Prostate gland (tissue), 2 donors: ENCODE measurements around the gene SHC4. TPM values are rescaled to one million over a fixed set of nuclear protein-coding genes. Genes with fewer than 3 reads are reported as not detected.

Experiments
- DNase-seq: peaks from one replicate; pipeline ENCODE4 v3.0.0-alpha.2; 2019; ENCODE audit warnings: low spot score
- H3K27ac ChIP-seq, 2 donors: fragments of 200-600 bp; sonication (generic); 2 replicates each; pipeline ENCODE4 v1.5.1; 2017 to 2019
- H3K27me3 ChIP-seq: fragments of 200-600 bp; sonication (generic); replicated peaks from 2 replicates; pipeline ENCODE4 v1.5.1; 2019; ENCODE audit not compliant: insufficient read depth
- H3K36me3 ChIP-seq, 2 donors: fragments of 200-600 bp; sonication (generic); 1 replicate in 1 of 2; 2 replicates in 1 of 2; pipeline versions ENCODE4 v1.5.1 to v1.8.1; 2017 to 2019
- H3K4me1 ChIP-seq: fragments of 200-600 bp; sonication (generic); replicated peaks from 2 replicates; pipeline ENCODE4 v1.5.1; 2019
- H3K4me3 ChIP-seq, 2 donors: fragments of 200-600 bp; sonication (generic); 2 replicates each; pipeline ENCODE4 v1.5.1; 2017 to 2019
- H3K9me3 ChIP-seq: fragments of 200-600 bp; sonication (generic); 2 replicates; pipeline ENCODE4 v1.5.1; 2017
- POLR2A ChIP-seq: fragments of 450-650 bp; IDR thresholded peaks from one replicate; pipeline ENCODE4 v1.6.1; 2016; ENCODE audit warnings: antibody characterized with exemption, mild to moderate bottlenecking
- POLR2AphosphoS5 ChIP-seq: sonication (generic); formaldehyde crosslinking; IDR thresholded peaks from one replicate; pipeline ENCODE4 v1.6.1; 2017; ENCODE audit warnings: antibody characterized with exemption
- WGBS: methylation state at CpG from one replicate; pipeline ENCODE4 v1.1.5; 2018; 5-methylcytosine and 5-hydroxymethylcytosine counted together
- intact Hi-C: fragments of 100-400 bp; cut with DNase I; formaldehyde crosslinking; loops from one replicate; pipeline ENCODE4 v1.14.2; 2022
- total RNA-seq, 2 donors: library from RNA; depleted of rRNA; stranded (reverse); fragments of >200 nt; gene quantifications; one replicate each; pipeline ENCODE4 v1.1.0, GENCODE V29; 2016
- TF ChIP-seq, protein P1 (sequence below), 4 experiments: fragments of 200-600 bp in 2 of 4; fragments of 450-650 bp in 2 of 4; sonication (generic) in 2 of 4; IDR thresholded peaks; 1 replicate in 3 of 4; 2 replicates in 1 of 4; pipeline ENCODE4 v1.5.1; 2016 to 2019; ENCODE audit warnings: antibody characterized with exemption in 4 of 4, mild to moderate bottlenecking in 2 of 4, moderate library complexity in 2 of 4

The SHC4 gene
- total RNA-seq, 2 donors from 2014 or later: 0.27 to 45.0 TPM

DNA sequence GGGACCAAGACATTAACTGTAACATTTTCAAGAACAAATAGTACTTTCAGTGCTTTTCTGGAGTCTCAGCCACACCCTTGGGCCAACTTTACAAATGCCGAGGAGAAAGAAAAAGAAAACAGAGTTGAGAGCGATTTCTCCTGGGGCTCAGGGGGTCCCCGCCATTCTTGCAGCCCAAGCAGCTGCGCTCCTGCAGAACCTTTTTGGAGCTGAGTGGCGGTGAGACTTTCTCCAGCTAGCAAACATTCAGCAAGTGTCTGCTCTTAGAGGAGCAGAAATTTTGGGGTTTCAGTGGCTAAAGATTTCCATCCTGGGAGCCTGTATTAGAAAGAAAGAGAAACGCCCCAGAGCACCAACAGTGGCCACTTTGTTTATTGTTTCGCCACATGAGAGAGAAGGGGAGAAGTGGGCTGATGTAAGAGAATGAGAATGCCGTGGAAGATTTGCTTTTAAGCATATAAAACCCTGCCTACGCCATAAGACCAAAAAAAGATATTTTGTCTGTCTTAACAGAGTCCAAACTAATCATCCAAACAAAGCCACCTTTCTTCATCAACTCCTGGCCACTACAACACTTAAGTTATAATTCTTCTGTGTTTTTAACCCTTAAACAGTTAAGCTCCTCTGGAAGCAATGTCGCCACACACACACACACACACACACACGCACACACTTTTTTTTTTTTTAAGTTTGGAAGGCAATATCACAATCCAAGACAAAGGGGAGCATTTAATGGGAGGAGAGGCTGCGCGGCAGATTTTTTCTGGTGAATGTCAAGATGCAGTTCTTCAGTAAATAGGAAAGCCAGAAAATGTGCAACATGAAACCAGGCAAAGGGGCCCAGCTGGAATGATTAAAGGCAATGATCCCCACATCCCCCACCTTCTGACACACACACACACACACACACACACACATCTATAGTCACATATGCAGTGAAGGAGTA is 66.6 kb downstream of the SHC4 start:
- no peak for DNase-seq
- TF ChIP-seq POLR2AphosphoS5 (no peak), POLR2A (no peak)
- TF ChIP-seq, protein P1, sequence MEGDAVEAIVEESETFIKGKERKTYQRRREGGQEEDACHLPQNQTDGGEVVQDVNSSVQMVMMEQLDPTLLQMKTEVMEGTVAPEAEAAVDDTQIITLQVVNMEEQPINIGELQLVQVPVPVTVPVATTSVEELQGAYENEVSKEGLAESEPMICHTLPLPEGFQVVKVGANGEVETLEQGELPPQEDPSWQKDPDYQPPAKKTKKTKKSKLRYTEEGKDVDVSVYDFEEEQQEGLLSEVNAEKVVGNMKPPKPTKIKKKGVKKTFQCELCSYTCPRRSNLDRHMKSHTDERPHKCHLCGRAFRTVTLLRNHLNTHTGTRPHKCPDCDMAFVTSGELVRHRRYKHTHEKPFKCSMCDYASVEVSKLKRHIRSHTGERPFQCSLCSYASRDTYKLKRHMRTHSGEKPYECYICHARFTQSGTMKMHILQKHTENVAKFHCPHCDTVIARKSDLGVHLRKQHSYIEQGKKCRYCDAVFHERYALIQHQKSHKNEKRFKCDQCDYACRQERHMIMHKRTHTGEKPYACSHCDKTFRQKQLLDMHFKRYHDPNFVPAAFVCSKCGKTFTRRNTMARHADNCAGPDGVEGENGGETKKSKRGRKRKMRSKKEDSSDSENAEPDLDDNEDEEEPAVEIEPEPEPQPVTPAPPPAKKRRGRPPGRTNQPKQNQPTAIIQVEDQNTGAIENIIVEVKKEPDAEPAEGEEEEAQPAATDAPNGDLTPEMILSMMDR (IDR thresholded peaks at IDR 0.05): no peak
- no peaks in the 10 kb centered on the region for H3K27me3 ChIP-seq
- no peak overlapping the region for H3K4me3 ChIP-seq
- H3K36me3 ChIP-seq: no peaks in the 10 kb centered on the region
- intact Hi-C loops: no loop called here
- H3K9me3 ChIP-seq: no peaks in the 10 kb centered on the region
- H3K4me1 ChIP-seq: no peaks in the 10 kb centered on the region
- WGBS: 18% methylated on average over 13 of the region's 13 CpGs
- H3K27ac ChIP-seq: no peak overlapping the region

DNA sequence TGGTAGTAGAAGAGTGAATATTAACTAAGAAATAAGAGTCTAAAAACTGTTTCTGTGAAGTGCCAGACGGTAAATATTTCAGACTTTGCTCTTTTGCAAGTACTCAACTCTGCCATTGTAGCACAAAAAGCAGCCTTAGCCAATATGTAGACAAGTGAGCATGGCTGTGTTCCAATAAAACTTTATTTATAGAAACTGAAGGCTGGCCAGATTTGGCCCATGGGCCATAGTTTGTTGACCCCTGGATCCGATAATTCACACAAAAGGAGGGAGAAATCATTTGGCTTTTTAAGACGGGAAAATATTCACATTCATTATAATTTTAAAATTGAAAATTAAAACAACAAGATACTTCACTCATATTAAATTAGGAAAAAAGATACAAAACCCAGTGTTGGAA is 70.4 kb downstream of the SHC4 start:
- no peaks in the 10 kb centered on the region for H3K27me3 ChIP-seq
- H3K36me3 ChIP-seq: no peaks in the 10 kb centered on the region
- intact Hi-C loops: no loop called here
- H3K9me3 ChIP-seq: no peaks in the 10 kb centered on the region
- H3K27ac ChIP-seq: no peak overlapping the region
- no peak overlapping the region for H3K4me3 ChIP-seq
- WGBS: 85% methylated on average over 3 of the region's 3 CpGs
- H3K4me1 ChIP-seq: no peaks in the 10 kb centered on the region
- TF ChIP-seq, protein P1 (IDR thresholded peaks at IDR 0.05): no peak
- no peak for DNase-seq

DNA sequence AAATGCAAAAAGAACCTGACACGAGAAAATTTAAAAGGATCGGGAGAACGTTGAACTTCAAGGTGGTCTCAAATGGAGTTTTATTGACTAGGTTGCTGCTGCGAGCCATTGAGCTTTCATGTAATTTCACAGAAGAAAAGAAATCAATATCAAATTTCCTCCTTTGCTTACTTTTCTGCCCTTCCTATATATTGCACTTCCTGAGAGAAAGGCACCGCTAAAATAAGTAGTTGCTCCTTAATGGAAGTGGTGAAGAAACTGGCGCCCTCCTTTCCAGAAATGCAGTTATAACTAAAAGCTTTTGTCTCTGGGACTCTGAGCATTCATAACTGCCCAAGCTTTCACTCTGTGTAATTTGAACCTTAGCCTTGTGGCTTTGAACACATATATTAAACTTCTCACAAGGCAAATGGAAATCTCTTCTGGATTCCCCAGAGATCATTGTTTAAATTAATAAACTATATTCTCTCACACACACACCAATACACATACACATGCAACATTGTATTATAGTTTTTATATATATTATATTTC is 72.4 kb downstream of the SHC4 start:
- Histone ChIP-seq H3K9me3 (no peaks in the 10 kb centered on the region), H3K36me3 (no peaks in the 10 kb centered on the region), H3K4me3 (no peak overlapping the region), H3K4me1 (no peaks in the 10 kb centered on the region), H3K27ac (no peak overlapping the region), H3K27me3 (no peaks in the 10 kb centered on the region)
- intact Hi-C loops: no loop called here
- TF ChIP-seq, protein P1 (IDR thresholded peaks at IDR 0.05): no peak
- TF ChIP-seq POLR2AphosphoS5 (no peak), POLR2A (no peak)
- WGBS: 38% methylated on average over 6 of the region's 6 CpGs
- DNase-seq: no peak

DNA sequence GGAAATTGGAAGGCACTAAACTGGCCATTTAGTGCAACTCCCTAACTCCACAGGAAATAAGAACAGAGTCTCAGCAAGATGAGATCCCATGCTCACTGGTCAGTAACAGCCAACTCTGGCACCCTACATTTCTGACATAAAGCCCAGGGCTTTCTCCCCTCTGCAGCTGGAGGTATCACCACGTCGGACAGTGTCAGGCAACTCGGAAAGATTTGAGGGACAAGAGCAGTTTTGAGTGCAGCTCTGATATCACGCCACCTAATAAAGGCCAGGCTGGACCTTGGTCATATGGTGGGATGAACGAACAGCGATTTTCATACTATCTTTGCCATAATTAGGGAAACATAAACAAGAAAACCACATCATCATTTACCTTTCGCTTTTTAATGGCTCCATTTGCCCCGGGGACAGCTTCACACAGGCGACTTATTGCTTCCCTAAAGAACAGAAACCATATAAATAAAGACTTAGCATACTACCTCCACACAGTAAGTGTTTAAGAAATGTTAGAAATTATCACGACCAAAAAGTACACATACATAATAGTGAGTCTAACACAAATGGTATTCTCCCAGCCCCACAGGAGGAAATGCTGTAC is 73.2 kb downstream of the SHC4 start:
- no peaks in the 10 kb centered on the region for H3K4me1 ChIP-seq
- H3K27me3 ChIP-seq: no peaks in the 10 kb centered on the region
- H3K9me3 ChIP-seq: no peaks in the 10 kb centered on the region
- TF ChIP-seq POLR2A (no peak), POLR2AphosphoS5 (no peak)
- TF ChIP-seq, protein P1 (IDR thresholded peaks at IDR 0.05): no peak
- WGBS: 64% methylated on average over 10 of the region's 10 CpGs
- no peak overlapping the region for H3K27ac ChIP-seq
- no peak for DNase-seq
- H3K4me3 ChIP-seq: no peak overlapping the region
- intact Hi-C loops: no loop called here
- H3K36me3 ChIP-seq: no peaks in the 10 kb centered on the region
